Activated gamma-delta T cell treated with anti-CD3 and anti-CD28 coated beads, Interleukin-2, amount 50 U/mL, for 16 hours (primary cell): ENCODE results near the gene FBLN2.
"Not testable (repeated sequence)": the region's sequence is repeated elsewhere in the genome, so short reads cannot be mapped to it uniquely, and the experiment has no call there.

Experiments
- DNase-seq: peaks from one replicate; pipeline ENCODE4 v3.0.0-alpha.2; 2020; ENCODE audit warnings: low read depth

Gene FBLN2

DNA sequence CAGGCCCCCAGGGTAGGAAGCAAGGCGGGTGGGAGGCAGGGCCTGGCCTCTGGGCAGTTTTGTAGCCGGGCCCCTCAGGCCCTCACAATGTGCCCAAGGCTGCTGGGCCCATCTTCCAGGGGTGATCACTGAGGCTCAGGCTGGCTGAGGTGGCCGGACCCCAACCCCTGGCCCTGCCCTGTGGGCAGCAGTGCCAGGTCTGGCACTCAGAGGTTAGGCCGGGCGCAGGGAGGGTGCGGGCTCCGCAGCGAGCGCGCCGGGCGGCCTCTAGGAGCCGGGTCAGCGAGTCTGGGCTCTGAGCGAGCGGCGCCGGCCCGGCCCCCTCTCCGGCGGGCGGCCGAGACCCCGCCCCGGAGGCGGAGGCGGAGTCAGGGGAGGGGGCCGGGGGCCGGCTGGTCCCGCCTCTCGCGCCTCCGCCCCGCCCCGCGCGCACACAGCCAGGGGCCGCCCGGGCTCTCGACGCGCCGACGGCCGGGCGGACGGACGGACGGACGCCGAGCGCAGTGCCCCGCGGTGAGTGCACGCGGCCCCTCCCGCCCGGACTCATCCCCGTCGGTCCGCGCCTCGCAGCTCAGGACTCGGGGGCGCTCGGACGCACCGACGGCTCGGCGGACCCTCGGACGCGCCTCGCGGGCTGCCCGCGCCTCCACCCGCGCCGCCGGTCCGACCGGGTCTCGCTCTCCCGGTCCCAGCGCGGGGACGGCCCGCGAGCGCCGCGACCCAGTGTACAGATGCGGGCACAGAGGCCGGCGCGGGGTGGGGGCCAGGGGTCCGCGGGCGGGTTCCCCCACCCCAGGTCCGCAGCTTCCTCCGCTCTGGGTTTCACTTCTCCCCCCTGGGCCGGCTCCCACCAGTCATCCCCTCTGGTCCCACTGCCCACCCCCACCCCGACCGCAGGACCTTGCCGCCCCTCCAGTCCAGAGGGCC lies at the start of gene FBLN2:
FBLN2 (plus strand) TSS at position 430 of the 927 bp plus-strand sequence. CDS start 21,231 bp downstream, outside the sequence.
- DNase-seq: no peak

DNA sequence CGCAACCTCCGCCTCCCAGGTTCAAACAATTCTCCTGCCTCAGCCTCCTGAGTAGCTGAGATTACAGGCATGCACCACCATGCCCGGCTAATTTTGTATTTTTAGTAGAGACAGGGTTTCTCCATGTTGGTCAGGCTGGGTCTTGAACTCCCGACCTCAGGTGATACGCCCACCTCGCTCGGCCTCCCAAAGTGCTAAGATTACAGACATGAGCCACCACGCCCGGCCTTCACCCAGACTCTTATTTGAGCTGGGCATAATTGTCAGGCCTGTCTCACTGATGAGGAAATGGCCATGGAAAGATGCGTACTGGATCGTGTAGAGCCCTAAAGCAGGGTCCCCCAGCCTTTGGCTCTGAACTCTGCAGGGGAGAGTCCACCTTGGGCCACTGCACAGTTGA lies 49.7 kb upstream of the FBLN2 start:
- not testable (repeated sequence) for DNase-seq

DNA sequence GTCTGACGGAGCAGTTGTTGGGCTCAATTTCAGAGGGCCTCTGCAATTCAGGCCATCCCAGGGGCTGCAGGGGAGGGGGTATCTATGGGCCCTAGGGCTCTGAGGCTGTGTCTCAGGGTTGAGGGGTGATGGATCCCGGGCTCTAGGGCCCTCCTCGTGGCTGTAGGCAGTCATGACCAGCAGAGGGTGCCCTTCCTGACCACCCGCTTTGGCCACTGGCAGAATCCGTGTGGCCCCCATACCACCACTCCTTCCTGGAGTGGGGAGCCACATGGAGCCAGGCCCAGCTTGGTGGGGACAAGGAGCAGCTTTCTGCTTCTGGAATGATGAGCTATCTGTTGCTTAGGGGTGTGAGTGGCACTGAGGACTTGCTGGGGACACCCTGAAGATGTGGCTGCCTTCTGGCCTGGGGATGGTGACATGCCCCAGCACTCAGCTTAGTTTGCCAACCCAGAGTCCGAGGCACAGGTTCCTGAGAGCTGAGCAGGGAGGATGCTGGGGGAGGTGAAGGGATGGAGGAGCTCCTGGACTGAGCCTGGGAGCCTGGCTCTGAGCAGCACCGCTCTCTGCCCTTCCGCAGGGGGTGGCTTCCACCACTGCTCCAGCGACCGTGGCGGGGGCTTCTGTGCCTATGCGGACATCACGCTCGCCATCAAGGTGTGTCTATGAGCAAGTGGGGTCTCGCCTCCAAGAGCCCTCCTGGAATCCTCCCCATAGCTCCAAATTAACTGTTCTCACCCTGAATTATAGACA lies 48.6 kb upstream of the FBLN2 start:
- DNase-seq: no peak

DNA sequence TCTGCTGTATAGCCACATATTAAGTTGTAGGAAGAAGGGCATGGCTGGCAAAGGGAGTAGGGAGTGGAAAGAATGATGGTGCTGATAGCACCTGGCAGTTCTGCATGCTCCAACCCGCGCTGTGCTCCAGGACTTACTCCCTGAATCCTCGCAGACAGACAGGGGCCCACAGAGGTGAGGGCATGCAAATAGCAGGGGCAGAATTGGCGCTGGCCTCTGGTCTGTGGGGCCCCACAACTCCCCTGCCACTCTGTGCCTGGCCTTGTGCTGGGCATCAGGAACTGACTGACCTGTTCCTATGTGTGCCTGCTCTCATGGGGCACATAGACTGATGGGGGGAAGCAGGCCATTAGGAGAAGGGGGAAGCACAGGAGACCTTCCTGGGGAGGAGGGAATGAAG lies 47.9 kb upstream of the FBLN2 start:
- DNase-seq: no peak

GRCh38 chr3:13501521-13501920 lies 47.4 kb upstream of the FBLN2 start:
- no peak for DNase-seq

- DNase-seq: no peak
Measured at GRCh38 chr3:13501958-13502790, 46.8 kb upstream of the FBLN2 start.

DNA sequence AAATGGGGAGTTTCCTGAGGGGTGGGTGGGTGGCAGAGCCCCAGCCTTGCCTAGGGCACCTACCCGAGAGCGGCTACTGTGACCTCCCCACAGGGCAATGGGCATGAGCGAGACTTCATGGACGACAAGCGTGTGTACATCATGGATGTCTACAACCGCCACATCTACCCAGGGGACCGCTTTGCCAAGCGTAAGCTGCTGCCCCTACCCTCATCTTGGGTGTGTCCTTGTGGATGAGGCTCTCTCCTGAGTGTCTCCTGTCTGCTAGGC lies 46.2 kb upstream of the FBLN2 start:
- DNase-seq: no peak

GRCh38 chr3:13504161-13504831 lies 44.6 kb upstream of the FBLN2 start:
- DNase-seq: no peak

DNA sequence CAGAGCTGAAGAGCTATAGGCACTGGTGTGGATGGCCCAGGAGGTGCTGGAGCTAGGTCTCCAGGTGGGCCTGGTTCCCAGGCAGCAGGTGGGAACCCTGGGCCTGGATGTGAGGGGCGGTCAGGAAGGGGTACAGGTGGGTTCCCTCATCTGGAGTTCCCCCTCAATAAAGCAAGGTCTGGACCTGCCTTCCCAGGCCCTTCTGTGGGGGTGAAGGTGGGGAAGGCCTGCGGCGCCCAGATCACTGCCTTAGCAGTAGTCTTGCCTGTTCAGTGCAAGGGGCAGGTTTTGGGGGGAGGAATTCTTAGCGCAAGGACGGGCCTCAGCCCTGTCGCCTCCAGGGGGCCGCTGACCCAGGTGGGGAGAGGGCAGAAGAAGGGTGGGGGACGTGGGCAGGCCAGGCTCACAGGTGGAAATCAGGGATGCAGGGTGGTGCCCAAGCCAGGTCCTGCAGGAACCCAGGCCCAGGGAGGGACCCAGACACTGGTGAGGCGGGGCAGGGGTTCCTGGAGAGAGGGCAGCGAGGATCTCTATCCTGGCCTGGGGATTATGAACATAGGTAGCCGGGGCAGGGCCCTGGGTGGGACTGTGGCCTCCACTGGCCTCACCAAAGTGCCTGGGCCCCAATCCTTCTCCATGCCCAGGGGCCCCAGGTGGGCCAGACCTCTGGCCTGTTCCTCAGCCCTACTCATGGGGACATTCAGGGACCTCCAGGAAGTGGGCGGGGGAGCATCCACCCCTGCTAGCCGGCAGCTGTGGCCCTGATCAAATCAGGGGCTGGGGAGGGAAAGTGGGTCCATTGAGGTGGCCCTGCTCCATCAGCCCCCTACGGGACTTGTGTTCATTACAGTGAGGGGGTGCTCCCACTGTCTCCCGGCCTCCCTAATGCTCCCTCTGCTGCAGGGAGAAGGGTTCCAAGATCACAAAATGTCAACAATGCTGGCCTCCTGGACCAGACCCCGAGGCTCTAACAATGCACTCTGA lies 43.5 kb upstream of the FBLN2 start:
- DNase-seq: no peak

GRCh38 chr3:13506239-13506638 lies 42.7 kb upstream of the FBLN2 start:
- DNase-seq: no peak

DNA sequence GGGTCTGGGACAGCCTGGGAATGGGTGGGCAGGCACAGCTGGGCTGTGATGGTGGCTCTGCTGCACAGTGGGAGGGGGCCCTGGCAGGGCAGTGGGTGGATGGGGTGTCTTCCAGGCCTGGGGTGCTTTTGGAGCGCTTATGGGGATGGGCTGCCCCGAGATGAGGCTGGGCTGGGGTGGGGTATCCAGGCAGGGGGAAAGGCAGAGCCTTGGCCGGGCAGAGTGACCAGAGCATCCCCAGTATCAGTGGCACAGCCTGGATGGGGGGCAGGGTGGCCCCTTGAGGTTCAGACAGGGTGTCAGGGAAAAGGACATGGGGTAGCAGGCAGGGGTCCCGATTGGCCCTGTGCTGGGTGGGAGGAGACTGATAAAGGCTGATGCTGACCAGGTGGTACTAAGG lies 42.2 kb upstream of the FBLN2 start:
- no peak for DNase-seq

DNA sequence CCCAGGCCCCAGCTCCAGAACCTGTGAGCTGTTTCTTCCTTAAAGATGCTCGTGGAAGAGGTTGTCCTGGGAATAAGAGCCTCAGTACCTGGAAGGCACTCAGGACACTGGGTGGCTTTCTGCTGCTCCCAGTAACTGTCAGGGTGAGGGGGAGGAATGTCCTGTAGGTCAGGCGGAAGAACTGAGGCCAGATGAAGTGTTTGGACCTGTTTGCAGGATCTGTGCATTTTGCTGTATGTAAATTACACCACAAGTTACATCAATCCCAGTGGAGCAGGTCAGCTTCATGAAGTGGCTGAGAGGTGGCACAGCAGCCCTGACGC lies 41.7 kb upstream of the FBLN2 start:
- no peak for DNase-seq

- no peak for DNase-seq
Measured at GRCh38 chr3:13507570-13508339, 41.2 kb upstream of the FBLN2 start.

- DNase-seq: no peak
Measured at GRCh38 chr3:13508496-13508895, 40.4 kb upstream of the FBLN2 start.

DNA sequence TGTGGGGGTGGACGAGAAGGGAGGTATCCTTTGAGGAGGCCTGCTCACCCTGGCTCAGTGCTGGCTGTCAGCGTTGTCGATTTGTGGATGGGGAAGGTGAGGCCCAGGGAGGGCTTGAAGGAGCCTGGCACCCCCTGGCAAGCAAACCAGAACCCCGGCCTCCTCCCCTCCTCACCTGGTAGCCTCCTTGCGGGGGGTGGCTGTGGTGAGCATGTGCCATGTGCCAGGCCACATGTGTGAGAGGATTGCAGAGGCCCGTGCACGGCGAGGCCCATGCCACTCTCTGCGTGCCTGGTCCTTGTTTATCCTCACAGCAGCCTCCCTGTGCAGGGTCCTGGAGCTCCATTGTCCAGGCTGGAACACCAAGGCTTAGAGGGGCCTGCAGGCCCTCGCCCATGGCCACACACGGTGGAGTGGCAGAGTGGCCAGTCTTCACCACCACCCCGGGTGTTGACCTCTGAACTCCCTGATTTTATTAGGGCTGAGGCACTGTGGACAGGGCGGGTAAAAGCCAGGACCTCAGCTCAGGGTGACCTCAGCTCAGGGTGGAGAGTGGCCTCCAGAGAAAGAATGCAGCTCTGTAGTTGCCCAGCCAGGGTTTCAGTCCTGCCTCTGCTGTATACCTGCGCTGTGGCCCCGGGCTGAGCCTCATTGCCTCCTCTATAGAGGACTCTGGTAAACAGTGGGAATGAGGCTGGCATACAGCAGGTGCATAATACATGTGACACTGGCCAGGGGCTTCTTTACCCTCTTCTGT lies 39.7 kb upstream of the FBLN2 start:
- DNase-seq: no peak

- no peak for DNase-seq
Measured at GRCh38 chr3:13509816-13510192, 39.1 kb upstream of the FBLN2 start.

GRCh38 chr3:13512451-13512850 lies 36.5 kb upstream of the FBLN2 start:
- no peak for DNase-seq

- DNase-seq: no peak
Measured at GRCh38 chr3:13513051-13513912, 35.6 kb upstream of the FBLN2 start.
